Erythroblast (primary cell): Measurements from ENCODE around the gene POU6F2.

ENCODE experiments used
- GATA1 ChIP-seq: IDR thresholded peaks from 2 replicates; pipeline ENCODE4 v1.6.1; 2011; ENCODE audit warnings: low read depth, mild to moderate bottlenecking, control low read depth, low read length, moderate library complexity
- POLR2A ChIP-seq: IDR thresholded peaks from 2 replicates; pipeline ENCODE4 v1.6.1; 2011; ENCODE audit warnings: mild to moderate bottlenecking, low read length

- TF ChIP-seq POLR2A (no peak), GATA1 (no peak)
These were observed 14.5 kb downstream of the POU6F2 start for GRCh38 chr7:38992203-38992602.
